Stimulated activated CD8-positive, alpha-beta memory T cell treated with anti-CD3 and anti-CD28 coated beads, Interleukin-12 subunit alpha, Interleukin-12 subunit beta, amount 100 ng/mL, for 4 hours (primary cell): ENCODE results near the gene BAZ2A.
"Not testable (repeated sequence)": the region's sequence is repeated elsewhere in the genome, so short reads cannot be mapped to it uniquely, and the experiment has no call there.

ENCODE experiments used
- DNase-seq: peaks from one replicate; pipeline ENCODE4 v3.0.0-alpha.2; 2020; ENCODE audit warnings: low read depth

The BAZ2A gene

DNA sequence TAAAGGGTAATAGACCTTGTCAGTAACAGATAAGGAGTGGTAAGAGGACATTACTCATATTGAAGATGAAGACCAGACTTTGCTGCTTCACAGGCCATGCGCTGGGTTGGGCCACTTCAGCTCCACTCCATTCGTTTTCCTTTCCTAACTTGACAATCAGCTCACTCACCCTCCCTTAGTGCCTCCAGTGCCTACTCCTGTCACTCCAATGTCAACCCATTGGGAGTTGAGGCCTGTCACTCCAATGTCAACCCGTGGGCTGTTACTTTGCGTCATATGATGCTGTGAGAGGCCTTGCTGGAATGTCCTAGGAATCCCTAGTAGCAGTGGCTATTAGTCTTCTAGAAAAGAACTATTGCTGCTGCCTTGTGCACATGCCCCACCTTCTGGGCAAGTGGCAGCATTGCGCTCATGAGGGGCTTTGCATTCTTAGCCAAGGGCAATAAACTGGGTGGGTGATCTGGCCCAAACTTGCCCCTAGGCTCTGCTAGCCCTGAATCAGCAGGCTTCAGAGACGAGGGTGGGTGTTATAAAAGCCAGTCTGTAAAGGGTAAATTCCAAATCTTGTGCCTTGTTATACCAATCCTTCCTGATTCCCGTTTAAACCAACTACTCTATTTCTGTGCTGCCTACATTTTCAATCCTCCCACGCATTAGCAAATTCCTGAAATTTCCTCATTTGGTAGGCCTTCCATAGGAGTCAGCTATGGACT, 36.1 kb downstream of the BAZ2A start:
- DNase-seq: peak; percentile 19

GRCh38 chr12:56591961-56592360, 38.2 kb downstream of the BAZ2A start:
- DNase-seq: no peak

GRCh38 chr12:56591126-56591525, 39.0 kb downstream of the BAZ2A start:
- no peak for DNase-seq

DNA sequence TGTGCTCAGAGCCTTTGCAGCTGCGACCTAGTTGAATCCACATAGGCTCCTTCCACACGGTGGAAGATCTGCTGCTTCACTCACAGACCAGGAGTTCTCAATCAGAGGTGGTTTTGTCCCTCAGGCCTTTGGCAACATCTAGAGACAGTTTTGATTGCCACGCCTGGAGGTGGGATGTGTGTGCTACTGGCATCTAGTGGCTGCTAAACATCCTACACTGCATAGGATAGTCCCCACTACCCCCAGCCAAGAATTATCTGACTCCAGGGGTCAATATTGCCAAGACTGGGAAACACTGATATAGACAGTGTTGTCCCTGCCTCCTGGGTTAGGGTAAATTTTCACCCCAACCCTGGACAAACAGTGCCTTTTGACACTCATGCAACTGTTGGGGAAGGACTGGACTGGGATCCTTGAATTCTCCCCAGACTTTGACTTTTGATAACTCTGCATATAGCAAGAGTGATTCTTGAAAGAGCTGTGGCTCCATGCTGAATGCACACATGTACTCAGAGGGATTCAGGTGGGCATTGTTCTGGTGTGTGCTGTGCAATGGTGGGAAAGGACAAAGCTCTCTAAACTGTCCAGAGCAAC, 39.8 kb downstream of the BAZ2A start:
- no peak for DNase-seq

DNA sequence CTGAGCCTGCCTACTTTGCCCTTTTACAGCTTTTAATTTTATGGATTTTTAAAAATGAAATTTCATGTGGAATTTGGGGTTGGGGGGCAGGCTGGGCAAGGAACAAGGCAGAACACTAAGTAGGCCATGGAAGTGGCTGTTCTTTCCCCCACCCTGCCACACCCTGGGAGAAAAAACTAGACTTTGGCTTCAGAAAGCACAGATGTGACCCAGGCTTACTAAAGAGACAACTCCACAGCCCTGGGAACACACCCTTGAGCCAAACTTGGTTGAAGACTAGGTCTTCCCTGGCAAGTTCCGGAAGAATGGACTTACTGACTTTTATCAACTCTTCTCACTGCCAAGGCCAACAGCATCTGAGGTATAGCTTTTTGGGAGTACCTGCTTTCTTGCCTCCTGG, 40.3 kb downstream of the BAZ2A start:
- DNase-seq: no peak

- DNase-seq: no peak
These were observed 45.0 kb downstream of the BAZ2A start for GRCh38 chr12:56585098-56585497.

DNA sequence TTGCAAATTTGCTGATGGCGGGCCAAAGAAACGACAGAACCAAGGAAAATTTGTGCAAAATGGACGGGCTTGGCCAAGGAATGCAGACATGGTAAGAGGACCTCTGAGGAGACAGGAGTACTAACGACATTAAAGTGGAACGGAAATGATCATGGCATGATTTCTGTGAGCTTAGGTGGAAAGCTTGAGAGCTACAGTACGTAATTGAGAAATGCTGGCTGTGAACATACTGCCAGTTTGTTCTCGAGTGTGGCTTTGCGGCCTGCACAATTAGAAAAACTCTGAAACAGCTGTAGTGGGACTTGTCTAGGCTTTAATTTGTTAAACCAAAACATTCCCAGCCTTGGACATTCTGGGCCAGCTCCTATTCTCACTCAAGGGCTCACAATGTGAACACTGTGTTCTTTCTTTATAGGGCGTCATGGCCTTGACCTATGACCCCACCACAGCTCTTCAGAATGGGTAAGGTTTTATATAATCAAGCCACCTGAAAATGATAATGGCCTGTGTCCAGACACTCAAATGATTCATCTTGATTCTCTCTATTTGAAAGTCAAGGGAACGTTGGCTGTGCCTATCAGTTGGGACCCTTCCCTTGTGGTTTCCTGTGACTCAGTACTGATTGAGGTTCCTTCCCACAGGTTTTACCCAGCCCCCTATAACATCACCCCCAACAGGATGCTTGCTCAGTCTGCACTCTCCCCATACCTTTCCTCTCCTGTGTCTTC, 48.5 kb downstream of the BAZ2A start:
- DNase-seq: peak; percentile 6

- DNase-seq: no peak
These were observed 51.1 kb downstream of the BAZ2A start for GRCh38 chr12:56578983-56579546.

GRCh38 chr12:56577248-56577647, 52.9 kb downstream of the BAZ2A start:
- DNase-seq: not testable (repeated sequence)

- no peak for DNase-seq
These were observed 55.9 kb downstream of the BAZ2A start for GRCh38 chr12:56574210-56574609.

DNA sequence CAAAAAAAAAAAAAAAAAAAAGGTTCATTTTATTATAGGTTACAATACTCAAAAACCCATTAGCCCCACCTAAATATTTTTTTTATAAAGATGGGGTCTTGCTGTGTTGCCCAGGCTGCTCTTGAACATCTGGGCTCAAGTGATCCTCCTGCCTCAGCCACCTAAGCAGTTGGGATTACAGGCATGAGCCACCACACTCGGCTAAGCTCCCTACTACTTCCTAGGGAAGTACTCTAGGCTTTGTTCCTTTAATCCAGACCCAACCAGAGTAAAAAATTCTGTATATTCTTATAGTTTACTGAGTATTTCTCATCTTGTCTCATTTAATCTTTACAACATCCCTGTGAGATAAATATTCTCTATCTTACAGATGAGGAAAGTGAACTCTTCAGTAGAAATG, 57.8 kb downstream of the BAZ2A start:
- DNase-seq: no peak

- DNase-seq: no peak
These were observed 59.0 kb downstream of the BAZ2A start for GRCh38 chr12:56571121-56571520.

DNA sequence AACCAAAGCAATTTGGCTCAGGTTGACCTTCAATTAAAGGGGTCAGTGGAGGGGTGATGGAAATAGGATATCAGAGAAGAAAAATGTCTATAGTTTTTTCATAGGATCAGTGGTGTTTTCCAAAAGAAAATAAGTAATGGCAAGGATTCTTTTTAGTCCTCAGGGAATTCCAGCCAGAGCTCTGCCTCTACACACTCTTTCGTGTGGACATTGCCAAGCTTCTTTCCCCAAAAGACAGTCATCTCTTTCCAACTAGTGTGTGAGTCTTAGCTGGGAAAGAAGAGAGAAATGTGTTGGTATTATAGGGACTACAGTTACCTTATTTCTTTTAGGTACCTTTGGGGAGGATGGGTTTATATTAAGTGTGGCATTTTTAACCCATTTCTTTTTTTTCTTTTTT, 62.0 kb downstream of the BAZ2A start:
- DNase-seq: no peak

DNA sequence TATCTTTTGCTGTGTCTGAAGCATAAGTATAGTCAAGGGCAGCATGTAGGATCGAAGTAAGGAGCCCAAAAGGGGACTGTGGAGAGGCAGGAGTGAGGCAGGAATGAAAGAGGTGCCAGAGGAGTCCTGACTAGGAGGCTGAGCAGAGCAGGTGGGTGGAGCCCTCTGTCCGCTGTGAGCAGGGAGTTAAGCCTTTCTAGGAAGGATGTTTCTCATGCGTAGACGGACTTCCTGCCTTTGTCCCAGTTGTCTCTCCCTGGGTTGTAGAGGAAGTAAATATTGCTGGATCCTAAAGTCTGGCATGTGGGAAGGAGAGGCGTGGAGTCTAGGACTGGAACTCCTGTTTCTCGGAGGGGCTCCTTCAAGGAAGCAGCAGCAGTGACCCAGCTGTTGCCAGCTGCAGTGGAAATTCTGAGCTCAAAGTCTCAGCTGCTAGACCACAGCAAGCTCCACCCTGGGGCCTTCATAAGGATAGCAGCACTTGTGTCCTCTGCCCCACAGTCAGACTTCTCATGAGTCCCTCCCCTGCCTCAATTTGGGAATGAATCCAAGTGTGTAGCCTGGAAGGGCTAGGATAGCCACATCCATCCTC, 64.5 kb downstream of the BAZ2A start:
- no peak for DNase-seq

DNA sequence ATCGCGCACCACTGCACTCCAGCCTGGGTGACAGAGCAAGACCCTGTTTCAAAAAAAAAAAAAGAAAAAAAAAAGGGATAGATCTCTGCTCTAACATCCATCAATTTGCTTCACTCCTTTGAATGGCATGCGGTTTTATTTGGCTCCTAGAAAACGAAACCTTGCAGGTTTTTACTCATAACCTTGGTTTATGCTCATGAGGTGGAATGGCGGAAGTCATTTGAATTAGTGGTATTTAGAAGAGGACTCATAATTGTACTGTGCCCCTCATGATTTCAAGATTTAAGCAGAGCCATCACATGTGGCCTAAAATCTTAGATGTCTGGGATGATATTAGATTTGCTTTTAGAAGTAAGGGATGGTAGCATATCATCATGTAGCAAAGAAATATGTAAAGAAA, 79.1 kb downstream of the BAZ2A start:
- no peak for DNase-seq

DNA sequence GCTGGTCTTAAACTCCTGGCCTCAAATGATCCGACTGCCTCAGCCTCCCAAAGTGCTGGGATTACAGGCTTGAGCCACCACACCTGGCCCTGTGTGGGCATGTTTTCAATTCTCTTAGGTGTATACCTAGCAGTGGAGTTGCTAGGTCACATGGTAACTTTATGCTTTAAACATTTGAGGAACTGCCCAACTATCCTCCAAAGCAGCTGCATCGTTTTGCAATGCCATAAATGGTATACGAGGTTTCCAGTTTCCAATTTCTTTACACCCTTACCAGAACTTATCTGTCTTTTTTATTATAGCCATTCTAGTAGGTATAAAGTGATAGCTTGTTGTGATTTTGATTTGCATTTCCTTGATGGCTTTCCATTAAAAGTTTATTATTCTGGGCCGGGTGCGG, 83.4 kb downstream of the BAZ2A start:
- no peak for DNase-seq
